Mucosa of descending colon (tissue), 3 donors: ENCODE measurements around the gene DAAM1. TPM values are rescaled to one million over a fixed set of nuclear protein-coding genes. Genes with fewer than 3 reads are reported as not detected.

Experiments used
- ATAC-seq: fragments of 200-7000 bp; cut with Tn5 transposase; one replicate; pipeline ENCODE4 v1.9.1; 2020; ENCODE audit warnings: mild to moderate bottlenecking, moderate library complexity
- DNase-seq, 3 donors: peaks; one replicate each; pipeline ENCODE4 v3.0.0-alpha.2; 2020
- H3K36me3 ChIP-seq: fragments of 200-600 bp; one replicate; pipeline ENCODE4 v1.8.0; 2021; ENCODE audit warnings: low read depth, mild to moderate bottlenecking
- H3K4me1 ChIP-seq: fragments of 200-600 bp; one replicate; pipeline ENCODE4 v1.8.0; 2021; ENCODE audit warnings: low read depth, mild to moderate bottlenecking
- H3K4me3 ChIP-seq: fragments of 200-600 bp; one replicate; pipeline ENCODE4 v1.8.0; 2021; ENCODE audit warnings: mild to moderate bottlenecking
- H3K9me3 ChIP-seq: fragments of 200-600 bp; one replicate; pipeline ENCODE4 v1.8.0; 2021; ENCODE audit warnings: mild to moderate bottlenecking
- intact Hi-C, 2 donors: fragments of 100-400 bp; cut with DNase I in 1 of 2; cut with micrococcal nuclease in 1 of 2; formaldehyde crosslinking; loops; one replicate each; pipeline versions ENCODE4 v1.11.0 to v1.11.1; 2022; cut with DNase I, micrococcal nuclease
- total RNA-seq, 3 donors: library from RNA; stranded (reverse); fragmentation: NEBNext Ultra II Directional in 2 of 3; extraction: Animal tissue kit (Norgen Biotek cat#: 25700) in 2 of 3; gene quantifications; one replicate each; pipeline versions ENCODE4 v1.2.1 to v1.2.4, GENCODE V29; 2021 to 2023
- TF ChIP-seq, protein P1 (sequence below): fragments of 200-600 bp; IDR thresholded peaks from one replicate; pipeline ENCODE4 v1.8.0; 2022; ENCODE audit warnings: antibody characterized with exemption, mild to moderate bottlenecking
- donor health status: DM: no; HTN: no; CAD: no; lungs with moderate emphysema.
- donor health status: DM: no; HTN: no; CAD: no.
- donor health status: DM: no; HTN: yes; CAD: no.

Gene DAAM1
- total RNA-seq, 3 donors from 2014 or later: 41.0 to 85.4 (median 49.6) TPM

DNA sequence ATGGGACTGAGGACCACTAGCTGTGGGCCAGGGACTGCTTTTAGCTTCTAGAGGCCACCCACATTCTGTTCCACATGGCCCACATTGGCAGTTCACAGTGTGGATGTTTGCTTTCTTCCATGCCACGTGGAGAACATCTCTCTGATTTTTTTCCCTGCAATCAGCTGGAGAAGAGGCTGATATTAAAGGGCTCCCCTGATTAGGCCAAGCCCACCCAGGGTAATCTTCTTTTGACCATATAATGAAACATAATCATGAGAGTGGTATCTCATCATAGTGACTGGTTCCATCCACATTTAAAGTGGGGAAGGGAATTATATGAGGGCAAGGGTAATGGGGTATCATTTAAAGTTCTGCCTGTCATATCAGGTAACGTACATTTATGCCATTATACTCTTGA lies 15.8 kb downstream of the DAAM1 start:
- ATAC-seq: no peak
- intact Hi-C loops: no loop called here
- H3K9me3 ChIP-seq: no peaks in the 10 kb centered on the region
- no peak overlapping the region for H3K4me3 ChIP-seq
- no peak for DNase-seq
- TF ChIP-seq, protein P1, sequence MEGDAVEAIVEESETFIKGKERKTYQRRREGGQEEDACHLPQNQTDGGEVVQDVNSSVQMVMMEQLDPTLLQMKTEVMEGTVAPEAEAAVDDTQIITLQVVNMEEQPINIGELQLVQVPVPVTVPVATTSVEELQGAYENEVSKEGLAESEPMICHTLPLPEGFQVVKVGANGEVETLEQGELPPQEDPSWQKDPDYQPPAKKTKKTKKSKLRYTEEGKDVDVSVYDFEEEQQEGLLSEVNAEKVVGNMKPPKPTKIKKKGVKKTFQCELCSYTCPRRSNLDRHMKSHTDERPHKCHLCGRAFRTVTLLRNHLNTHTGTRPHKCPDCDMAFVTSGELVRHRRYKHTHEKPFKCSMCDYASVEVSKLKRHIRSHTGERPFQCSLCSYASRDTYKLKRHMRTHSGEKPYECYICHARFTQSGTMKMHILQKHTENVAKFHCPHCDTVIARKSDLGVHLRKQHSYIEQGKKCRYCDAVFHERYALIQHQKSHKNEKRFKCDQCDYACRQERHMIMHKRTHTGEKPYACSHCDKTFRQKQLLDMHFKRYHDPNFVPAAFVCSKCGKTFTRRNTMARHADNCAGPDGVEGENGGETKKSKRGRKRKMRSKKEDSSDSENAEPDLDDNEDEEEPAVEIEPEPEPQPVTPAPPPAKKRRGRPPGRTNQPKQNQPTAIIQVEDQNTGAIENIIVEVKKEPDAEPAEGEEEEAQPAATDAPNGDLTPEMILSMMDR: no peak
- no peaks in the 10 kb centered on the region for H3K36me3 ChIP-seq
- no peaks in the 10 kb centered on the region for H3K4me1 ChIP-seq

DNA sequence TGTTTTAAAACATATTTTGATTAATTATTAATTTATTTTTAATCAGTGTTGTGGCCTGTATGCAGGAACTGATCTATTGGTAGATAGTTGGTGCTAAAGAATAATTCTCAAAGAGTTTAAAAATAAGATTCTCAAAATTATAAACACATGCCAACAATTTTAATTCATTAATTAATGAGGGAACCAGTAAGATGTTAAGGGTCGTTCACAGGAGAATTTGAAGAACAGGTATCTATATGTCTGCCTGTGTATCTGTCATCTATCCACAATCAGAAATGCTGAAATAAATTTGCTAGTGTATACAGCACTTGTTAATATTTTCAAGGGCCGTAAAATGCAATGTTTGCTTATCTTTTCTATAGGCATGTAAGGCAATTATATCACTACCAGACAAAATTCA lies 18.4 kb downstream of the DAAM1 start:
- ATAC-seq (no peak), DNase-seq (no peak)
- TF ChIP-seq, protein P1: no peak
- intact Hi-C loops: no loop called here
- H3K4me1 ChIP-seq: no peaks in the 10 kb centered on the region
- no peaks in the 10 kb centered on the region for H3K36me3 ChIP-seq
- H3K9me3 ChIP-seq: no peaks in the 10 kb centered on the region
- no peak overlapping the region for H3K4me3 ChIP-seq

DNA sequence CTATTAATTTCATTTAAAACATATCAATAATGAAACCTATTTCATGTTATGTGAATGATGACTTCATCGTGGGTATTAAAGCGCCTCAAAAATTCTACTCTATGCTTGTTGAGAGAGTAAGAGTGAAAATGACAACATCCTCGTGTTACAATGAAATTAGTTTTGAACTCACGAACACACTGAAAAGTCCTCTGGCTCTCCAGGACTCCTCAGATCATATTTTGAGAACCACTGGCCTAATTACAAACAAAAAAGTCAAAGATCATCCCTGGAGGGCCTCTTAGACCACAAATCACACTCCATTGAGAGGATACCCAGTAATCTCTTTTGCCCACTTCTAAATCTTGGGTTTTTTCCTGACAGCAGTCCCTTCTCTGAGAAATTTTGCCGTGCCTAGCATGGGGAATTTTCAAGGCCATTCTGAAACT lies 19.1 kb downstream of the DAAM1 start:
- no peak overlapping the region for H3K4me3 ChIP-seq
- H3K4me1 ChIP-seq: no peaks in the 10 kb centered on the region
- DNase-seq: no peak
- TF ChIP-seq, protein P1: no peak
- no peaks in the 10 kb centered on the region for H3K9me3 ChIP-seq
- no peaks in the 10 kb centered on the region for H3K36me3 ChIP-seq
- no peak for ATAC-seq
- intact Hi-C loops: no loop called here

DNA sequence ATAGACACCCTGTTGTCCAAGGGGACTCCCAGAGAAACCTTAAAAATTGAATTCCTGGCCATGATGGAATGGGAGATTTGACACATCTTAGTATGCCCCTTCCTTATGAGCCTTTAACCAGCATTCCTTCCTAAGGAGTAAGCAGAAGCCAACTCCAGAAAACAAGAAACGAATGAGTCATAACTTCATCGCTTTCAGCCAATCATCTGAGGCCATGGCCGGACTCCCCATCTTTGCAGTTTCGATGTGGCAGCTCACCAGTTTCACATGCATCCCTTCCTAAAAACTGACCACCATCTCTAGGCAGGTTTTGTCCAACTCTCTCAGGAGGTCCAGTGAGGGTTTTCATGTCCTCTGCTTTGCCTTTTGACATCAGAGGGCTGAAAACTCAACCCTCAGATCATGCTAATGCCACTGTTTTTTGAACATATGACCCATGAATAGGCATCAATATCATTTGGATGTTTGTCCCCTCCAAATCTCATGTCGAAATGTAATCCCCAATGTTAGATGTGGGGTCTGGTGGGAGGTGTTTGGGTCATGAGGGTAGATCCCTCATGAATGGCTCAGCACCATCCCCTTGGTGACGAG lies 19.9 kb downstream of the DAAM1 start:
- Histone ChIP-seq H3K4me3 (no peak overlapping the region), H3K9me3 (no peaks in the 10 kb centered on the region), H3K4me1 (peaks cover 1% of the 10 kb centered on the region), H3K36me3 (no peaks in the 10 kb centered on the region)
- ATAC-seq: no peak
- TF ChIP-seq, protein P1: no peak
- DNase-seq: no peak
- intact Hi-C loops: no loop called here

DNA sequence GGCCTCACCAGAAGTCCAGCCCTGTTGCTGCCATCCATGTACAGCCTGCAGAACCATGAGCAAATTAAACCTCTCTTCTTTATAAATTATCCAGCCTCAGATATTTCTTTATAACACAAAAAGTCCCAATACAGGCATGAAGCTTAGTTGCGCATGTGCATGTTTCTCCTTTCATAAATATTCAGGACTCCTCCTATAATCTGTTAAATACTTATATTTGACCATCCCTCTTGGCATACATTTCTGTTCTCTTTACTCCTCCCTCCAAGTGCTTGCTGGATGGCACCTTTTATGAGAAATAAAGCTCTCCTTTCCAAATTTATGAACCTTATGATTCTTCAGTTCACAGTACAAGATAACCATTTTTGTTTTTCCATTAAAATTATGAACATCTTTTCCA lies 20.5 kb downstream of the DAAM1 start:
- DNase-seq: no peak
- Histone ChIP-seq H3K36me3 (no peaks in the 10 kb centered on the region), H3K9me3 (no peaks in the 10 kb centered on the region), H3K4me3 (no peak overlapping the region), H3K4me1 (peaks cover 5% of the 10 kb centered on the region)
- TF ChIP-seq, protein P1: no peak
- intact Hi-C loops: no loop called here
- no peak for ATAC-seq

DNA sequence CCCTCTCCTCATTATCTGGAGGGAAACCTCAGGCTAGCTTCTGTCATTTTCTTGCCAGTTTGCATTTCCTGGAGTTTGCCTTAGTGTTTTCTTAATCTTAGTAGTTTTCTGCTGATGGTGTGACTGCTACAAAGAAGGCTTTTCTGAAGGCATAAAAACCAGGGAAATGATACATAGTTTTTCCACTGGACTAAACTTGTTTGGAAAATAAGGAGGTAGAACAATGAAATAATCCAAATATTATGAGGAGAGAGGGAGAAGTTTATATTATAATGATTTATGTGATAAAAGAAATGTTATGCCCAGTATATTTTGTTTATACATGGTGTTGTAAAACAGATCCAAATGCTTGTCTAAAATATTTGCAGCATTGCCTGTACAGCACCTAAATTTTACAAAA lies 22.2 kb downstream of the DAAM1 start:
- TF ChIP-seq, protein P1: no peak
- intact Hi-C loops: no loop called here
- Histone ChIP-seq H3K4me1 (peaks cover 14% of the 10 kb centered on the region), H3K4me3 (no peak overlapping the region), H3K36me3 (no peaks in the 10 kb centered on the region), H3K9me3 (no peaks in the 10 kb centered on the region)
- DNase-seq: no peak
- no peak for ATAC-seq
